ENCODE results near the gene GPR107.

DNA sequence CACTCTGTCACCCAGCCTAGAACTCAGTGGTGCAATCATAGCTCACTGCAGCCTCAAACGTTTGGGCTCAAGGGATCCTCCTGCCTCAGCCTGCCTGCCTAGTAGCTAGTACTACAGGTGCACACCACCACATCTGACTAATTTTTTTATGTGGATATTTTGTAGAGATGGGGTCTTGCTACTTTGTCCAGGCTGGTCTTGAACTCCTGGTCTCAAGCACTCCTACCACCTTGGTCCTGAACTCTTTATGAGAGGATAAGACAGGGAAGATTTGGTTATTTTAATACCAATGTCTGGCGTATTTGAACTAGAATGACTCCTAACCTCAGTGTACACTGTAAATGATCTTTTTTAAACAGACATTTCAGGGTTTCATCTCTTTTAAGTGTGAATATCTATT is 9.0 kb downstream of the GPR107 start:
- no peak for TF ChIP-seq EZH2 (IDR thresholded peaks at IDR 0.05; ENCODE audit: borderline replicate concordance, insufficient read depth, low read depth, low read length, poor library complexity, severe bottlenecking)
- TF ChIP-seq, protein P1, sequence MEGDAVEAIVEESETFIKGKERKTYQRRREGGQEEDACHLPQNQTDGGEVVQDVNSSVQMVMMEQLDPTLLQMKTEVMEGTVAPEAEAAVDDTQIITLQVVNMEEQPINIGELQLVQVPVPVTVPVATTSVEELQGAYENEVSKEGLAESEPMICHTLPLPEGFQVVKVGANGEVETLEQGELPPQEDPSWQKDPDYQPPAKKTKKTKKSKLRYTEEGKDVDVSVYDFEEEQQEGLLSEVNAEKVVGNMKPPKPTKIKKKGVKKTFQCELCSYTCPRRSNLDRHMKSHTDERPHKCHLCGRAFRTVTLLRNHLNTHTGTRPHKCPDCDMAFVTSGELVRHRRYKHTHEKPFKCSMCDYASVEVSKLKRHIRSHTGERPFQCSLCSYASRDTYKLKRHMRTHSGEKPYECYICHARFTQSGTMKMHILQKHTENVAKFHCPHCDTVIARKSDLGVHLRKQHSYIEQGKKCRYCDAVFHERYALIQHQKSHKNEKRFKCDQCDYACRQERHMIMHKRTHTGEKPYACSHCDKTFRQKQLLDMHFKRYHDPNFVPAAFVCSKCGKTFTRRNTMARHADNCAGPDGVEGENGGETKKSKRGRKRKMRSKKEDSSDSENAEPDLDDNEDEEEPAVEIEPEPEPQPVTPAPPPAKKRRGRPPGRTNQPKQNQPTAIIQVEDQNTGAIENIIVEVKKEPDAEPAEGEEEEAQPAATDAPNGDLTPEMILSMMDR (IDR thresholded peaks at IDR 0.05): no peak
